Measurements from ENCODE around the gene CYP11A1. TPM values are rescaled to one million over a fixed set of nuclear protein-coding genes. Genes with fewer than 3 reads are reported as not detected.

Gene CYP11A1
- total and polyA plus RNA-seq, 2 donors (not counting 1 experiment from before 2014, with no cell fraction given), result not detected

- H3K9ac ChIP-seq (ENCODE audit: low read length), result no peak overlapping the region
- peak; percentile 24 for DNase-seq
- Mint-ChIP-seq H3K27me3 (no peaks in the 10 kb centered on the region), H3K4me3 (peak overlapping the region; percentile 41), H3K4me1 (peaks cover 86% of the 10 kb centered on the region), H3K9me3 (ENCODE audit: insufficient read depth) (no peaks in the 10 kb centered on the region), H3K27ac (peak overlapping the region; percentile 69)
- ChIA-PET CTCF (interaction anchor here (1.2 to 6.4 kb wide), 3 partner anchors 10 to 47 kb away, joined by 3 to 45 read pairs (median 7); no protein-coding TSS in a partner anchor), POLR2A (no interaction called here)
- ATAC-seq (ENCODE audit: low read depth), result no peak
- H3K4me1 ChIP-seq (ENCODE audit: control insufficient read depth in 2 of 2, insufficient read depth in 2 of 2, low read length in 2 of 2), result peaks cover 72 to 94% of the 10 kb centered on the region in 2 donors
- H3K27me3 ChIP-seq (replicated peaks in 1 of 4; ENCODE audit: control extremely low read depth in 1 of 4, control insufficient read depth in 3 of 4, insufficient read depth in 4 of 4, low read length in 3 of 4), result no peaks in the 10 kb centered on the region
- TF ChIP-seq EZH2 (IDR thresholded peaks at IDR 0.05; ENCODE audit: borderline replicate concordance, insufficient read depth, low read depth, low read length, poor library complexity, severe bottlenecking) (no peak), CTCF (IDR thresholded peaks at IDR 0.05) (no peak)
- peak overlapping the region in 1 of 2 donors; percentile 9 for H3K27ac ChIP-seq (ENCODE audit: low read length in 2 of 2)
- no peaks in the 10 kb centered on the region for H4K20me1 ChIP-seq (ENCODE audit: control insufficient read depth, insufficient read depth, low read length, poor library complexity, severe bottlenecking)
- no peaks in the 10 kb centered on the region for H3K36me3 ChIP-seq (replicated peaks in 1 of 2; ENCODE audit: control extremely low read depth in 1 of 2, control insufficient read depth in 1 of 2, extremely low read depth in 1 of 2, insufficient read depth in 2 of 2, low read length in 1 of 2)
- peak overlapping the region; percentile 45 for H3K4me2 ChIP-seq (replicated peaks; ENCODE audit: low read depth, low read length, poor library complexity, severe bottlenecking)
- peaks cover 8% of the 10 kb centered on the region for H3K79me2 ChIP-seq (ENCODE audit: control insufficient read depth, insufficient read depth, low read length)
- 82% methylated on average over 9 of the region's 9 CpGs for WGBS (ENCODE audit: insufficient coverage)
- no peaks in the 10 kb centered on the region for H3K9me3 ChIP-seq (ENCODE audit: control extremely low read depth in 1 of 3, control insufficient read depth in 2 of 3, insufficient read depth in 1 of 3, low read length in 2 of 3)
- H2AFZ ChIP-seq (ENCODE audit: insufficient read depth, low read depth, low read length, poor library complexity, severe bottlenecking), result no peak overlapping the region
- H3K4me3 ChIP-seq (ENCODE audit: control extremely low read depth in 1 of 5, extremely low read depth in 1 of 5, insufficient read depth in 1 of 5, low read depth in 2 of 5, low read length in 4 of 5), result no peak overlapping the region
- intact Hi-C loops (cut with micrococcal nuclease), result no loop called here
Measured at GRCh38 chr15:74391582-74392450, 24.4 kb upstream of the CYP11A1 start.

Data from B cell (primary cell).